ENCODE data around the gene NUP210L.

Gene NUP210L

DNA sequence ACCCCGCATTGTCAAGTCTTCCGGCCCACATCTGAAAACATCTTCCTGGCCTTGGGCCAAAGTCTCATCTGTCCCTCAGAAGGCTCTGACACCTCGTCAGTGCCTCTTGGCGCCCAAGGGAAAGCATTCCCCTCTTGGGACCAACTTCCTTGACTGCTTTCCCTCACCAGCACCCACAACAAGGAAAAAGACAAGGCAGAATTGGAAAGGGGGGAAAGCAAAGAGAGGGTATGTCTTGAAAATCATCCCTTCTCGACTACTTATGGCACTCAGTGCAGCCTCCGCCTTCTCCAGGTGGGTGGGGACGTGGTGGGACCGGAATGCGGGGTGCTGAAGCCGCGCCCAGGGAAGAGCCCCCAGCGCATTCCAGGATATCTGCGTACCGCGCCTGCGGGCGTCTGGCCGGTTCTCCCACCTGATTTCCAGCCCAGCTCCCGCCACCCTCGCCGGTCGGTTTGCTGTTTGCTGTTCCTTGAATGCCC, 191.0 kb downstream of the NUP210L start:
- no peak for DNase-seq (ENCODE audit: low read depth)

DNA sequence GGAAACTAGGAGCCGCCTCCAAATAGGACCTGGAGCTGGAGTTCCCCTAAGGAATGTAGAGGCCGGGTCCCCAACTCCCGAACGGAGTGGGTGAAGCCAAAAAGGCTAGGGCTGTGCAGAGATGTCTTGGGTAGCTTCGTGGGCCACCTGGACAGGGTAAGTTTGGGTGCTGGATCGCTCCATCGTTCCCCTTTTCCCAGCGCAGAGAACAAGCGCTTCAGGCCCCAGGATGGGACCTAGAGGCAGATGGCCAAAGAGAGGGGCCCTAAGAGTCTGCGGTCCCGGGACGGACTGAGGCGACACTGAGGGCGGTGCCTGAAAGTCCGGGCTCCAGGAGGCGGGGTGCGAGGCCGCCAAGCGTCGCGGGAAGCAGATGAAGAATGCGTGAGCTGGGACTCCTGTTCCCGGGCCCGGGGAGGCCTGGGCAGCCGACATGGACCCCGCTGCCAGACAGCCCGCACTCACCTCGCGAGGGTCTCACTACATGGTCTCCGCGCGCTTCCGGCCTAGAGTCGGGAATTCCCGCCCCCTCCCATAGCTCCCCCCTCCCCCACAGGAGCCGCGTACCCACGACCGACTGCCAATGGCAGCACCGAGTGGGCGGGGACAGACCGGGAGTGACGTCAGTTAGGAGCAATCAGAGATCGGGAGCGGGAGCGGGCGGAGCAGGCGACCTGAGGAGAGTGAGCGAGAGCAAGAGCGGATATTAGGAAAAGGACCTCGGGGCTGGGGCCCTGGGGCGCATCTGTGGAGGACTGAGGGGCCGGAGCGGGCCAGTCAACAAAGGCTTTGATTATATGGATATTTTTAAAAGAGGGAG, 191.6 kb downstream of the NUP210L start, which contains the start of gene SLC39A1:
SLC39A1 (minus strand) TSS at position 508 of the 820 bp plus-strand sequence. CDS start 822 bp downstream, outside the sequence.
- peak; percentile 96 for DNase-seq (ENCODE audit: low read depth)

DNA sequence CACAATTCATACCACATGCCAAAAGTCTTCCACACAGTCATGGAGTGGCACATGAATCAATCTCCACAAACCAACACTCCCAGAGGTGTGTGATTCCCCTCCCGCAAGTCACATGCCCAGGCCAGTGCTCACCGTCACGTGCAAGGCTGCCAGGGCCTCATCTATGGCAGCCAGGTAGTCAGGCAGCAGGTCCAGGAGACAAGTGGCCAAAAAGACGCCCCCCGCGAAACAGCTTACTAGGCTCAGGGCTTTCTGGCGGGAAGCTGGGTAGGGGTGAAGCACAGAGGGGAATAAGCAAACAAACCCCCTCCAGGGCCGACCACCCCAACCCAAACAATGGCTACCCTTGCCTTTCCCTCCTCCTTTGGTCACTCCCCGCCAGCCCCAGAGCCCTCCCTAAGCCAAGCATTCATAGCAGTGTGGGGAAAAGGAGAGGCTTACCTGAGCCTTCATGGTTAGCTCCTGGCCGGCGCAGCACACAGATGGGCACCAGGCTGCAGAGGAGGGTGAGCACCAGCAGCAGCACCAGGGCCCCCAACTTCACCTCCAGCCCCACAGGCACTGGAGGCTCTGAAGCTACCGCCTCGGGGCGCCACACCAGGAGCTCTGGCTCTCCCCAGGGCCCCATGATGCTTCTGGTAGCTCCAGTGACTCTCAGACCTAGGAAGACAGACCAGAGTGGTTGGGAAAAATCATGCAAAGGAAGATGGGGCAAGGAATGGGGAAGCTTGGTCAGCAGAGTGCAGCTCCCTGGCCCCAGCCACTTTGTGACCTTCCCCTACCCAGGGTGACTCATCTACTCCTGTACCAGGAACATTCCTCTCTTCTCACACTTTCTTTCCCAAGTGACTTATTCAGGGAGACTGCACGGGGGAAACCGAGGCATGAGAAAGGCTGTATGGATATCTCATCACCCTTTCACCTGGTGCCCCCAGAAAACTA, 192.5 kb downstream of the NUP210L start:
- peak; percentile 56 for DNase-seq (ENCODE audit: low read depth)

DNA sequence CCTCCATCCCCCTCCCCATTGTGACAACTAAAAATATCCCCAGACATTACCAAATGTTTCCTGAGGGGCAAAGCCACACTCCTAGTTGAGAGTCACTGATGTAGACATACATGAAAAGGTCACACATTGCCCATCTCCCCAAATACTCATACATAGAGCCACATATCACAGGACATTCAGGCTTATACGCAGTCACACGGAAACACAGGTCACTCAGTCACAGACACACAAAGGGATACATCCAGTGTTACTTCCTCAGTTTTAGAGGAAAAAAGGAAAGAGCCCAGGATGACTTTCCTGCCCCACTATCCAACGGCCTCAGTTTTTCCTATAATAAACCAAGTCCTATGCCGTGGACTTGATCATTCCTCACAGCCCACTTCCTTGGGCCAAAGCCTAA, 193.5 kb downstream of the NUP210L start:
- DNase-seq (ENCODE audit: low read depth): no peak

DNA sequence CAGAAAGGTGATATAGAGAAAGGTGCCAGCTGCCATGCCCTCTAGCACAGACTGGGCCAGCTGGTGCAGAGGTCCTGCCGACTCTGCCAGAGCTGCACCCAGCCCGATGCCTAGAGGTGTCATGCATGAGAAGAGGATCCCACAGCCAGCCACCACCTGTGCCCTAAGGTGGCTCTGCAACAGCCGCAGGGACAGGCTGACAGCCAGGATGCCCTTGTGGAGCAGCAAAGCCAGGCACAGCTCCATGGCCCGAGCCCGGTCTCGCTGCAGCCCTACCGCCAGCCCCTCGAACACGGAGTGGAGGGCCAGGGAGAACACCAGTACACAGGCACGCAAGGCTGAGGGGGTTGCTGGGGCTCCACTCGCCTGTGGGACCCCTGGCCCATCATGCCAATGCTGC, 194.7 kb downstream of the NUP210L start:
- no peak for DNase-seq (ENCODE audit: low read depth)

DNA sequence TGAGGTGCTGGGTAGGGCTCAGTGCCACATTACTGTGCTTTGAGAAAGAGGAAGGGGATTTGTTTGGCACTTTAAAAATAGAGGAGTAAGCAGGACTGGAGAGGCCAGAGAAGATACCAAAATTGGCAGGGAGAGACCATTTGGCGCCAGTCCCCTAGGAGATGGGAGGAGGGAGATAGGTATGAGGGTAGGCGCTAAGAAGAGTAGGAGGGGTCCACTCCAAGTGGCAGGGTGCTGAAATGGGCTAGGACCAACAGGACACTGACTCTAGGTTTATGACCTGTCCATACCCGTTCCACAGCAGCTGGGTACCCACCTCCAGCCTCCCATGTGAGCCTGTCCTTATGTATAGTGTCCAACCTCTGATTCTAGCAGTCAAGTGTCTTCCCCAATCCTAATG, 195.4 kb downstream of the NUP210L start:
- no peak for DNase-seq (ENCODE audit: low read depth)

DNA sequence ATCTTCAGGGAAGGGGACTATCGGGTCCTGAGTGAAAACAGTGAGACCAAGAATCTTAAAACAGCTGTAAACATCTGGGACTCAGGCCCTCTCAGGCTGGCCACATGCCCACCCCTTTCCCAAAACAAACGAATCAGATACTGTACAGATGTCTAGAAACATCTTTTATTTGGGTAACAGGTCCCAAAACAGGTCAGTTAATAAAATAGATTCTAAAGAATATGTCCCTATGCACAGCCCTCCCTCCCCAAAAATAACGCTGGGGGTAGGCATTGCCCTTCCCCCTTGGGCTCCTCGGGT, 196.0 kb downstream of the NUP210L start:
- DNase-seq (ENCODE audit: low read depth): no peak

DNA sequence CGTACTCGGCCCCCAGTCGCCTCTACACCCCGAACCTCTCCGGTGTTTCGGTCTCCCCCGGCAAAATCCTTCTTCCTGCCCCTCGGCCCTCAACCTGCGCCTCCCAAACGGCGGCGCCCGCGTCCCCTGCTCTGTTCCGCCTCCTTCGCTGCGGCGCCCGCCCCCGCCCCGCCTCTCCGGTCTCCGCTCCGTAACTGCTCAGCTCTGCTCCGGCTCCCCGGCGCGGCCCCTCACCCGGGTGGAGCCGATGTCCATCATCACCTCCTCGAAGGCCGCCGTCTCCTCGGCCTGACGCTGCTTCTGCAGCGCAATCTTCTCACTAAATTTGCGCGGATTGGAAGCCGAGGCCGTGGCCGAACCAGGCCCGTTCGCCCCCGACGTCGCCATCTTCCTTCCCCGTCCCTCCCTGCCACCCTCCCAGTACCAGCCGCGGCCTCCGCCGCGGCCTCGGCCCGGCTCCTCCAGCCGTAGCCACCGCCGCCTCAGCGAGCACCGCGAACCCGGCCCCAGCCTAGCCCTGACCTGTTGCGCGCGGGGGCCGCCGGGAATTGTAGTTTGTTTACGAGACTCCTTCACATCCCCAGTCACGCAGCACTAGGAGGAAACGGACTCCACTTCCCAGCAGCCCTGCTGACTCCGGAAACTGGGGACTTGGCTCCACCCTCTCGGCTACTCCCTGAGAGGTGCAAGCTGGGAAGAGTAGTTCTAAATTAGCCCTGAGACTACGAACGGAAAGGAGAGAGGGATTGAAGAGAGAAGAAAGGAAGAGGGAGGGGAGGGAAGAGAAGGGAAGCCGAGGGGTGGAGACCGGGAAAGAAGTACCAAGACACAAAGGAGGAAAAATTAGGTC, 196.5 kb downstream of the NUP210L start, which contains the start of gene CRTC2:
CRTC2 (minus strand) TSS at position 502 of the 850 bp plus-strand sequence; CDS start at position 387, 115 bp downstream.
- peak; percentile 98 for DNase-seq (ENCODE audit: low read depth)

DNA sequence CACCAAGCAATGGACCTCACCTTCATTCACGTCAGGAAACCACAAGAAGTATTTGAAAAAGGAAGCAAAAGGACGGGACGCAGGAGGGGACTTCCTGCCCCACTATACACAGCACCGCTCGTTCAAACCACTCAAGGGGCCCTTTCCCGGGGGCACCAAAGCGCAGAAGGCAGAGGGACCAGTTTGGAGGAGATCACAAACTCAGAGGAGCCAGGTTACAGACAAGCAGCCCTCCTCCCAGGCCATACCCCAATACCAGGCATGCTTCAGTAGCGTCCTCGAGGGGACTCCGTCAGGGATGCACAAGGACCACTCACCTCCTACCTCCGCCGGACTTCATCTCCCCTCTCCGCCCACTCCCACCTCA, 197.1 kb downstream of the NUP210L start:
- DNase-seq (ENCODE audit: low read depth): no peak

DNA sequence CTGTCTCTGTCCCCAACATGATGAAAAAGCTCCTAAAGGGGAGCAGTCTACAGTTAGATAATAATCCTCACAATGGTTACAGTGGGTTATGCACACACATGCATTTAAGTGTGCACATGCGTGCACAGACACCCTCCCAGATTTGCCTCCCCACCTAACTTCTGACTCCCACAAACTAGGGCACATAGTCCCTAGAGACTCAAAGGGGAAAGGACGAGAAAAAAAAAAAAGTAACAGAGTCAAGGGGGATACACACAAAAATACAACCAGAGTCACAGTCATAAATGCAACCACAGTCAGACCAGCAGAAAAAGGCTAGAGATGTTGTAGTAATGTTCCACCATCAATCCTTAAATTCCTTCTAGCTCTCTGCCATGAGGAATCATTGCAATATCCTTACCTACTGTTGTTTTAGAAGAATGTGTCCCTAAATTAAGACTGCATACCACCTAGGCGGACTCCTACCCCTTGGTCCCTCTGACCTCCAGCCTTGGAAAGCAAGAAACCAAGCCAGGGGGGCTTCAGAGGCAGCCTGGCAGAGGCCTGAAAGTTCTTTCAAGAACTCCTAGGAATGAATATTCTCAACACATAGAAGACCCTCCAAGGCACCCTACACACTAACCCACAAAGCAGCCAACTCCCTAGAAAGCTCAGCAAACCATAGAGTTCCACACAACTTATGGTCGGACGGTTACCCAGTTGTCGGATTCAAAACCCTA, 197.7 kb downstream of the NUP210L start:
- no peak for DNase-seq (ENCODE audit: low read depth)

DNA sequence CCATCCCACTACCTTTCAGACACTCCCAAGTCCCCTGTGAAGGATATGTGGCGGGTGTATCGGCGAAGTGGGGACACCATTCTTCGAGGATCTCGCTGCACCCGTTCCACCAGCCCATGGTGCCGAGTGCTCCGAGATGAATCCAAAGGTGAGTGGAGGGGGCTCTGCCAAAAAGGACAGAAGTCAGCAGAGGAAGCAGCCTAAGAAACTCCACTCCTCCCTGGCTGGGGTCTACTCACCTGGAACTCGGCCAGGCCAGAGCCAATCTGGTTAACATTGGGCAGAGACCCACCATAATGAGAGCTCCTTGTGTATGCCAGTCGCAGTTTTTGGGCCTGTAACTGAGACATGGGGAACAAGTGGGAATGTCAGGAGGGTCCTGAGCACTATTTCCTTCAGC, 200.0 kb downstream of the NUP210L start:
- DNase-seq (ENCODE audit: low read depth): no peak

DNA sequence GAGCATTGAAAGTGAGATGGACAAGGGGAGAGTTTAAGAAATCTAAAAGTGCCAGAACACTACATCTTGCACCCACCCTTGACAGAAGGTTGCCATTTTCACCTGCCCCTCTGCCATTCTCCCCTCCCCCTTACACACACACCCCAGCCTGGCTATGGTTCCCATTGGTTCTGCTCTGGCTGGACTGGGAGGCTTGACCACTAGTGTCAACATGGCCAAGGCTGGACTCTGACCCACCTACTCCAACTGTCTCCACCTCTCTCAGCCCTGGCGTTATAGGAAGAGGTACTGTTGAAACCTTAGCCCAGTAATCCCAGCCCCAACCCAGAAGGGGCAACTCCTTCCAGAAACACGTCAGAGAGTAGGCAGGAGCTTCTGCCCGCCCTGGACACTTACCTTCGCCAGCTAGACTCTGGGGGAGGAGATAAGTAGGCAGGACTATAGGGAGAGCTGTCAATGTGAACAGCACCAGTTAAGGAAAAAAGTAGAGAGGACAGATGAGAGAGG, 201.0 kb downstream of the NUP210L start:
- no peak for DNase-seq (ENCODE audit: low read depth)

DNA sequence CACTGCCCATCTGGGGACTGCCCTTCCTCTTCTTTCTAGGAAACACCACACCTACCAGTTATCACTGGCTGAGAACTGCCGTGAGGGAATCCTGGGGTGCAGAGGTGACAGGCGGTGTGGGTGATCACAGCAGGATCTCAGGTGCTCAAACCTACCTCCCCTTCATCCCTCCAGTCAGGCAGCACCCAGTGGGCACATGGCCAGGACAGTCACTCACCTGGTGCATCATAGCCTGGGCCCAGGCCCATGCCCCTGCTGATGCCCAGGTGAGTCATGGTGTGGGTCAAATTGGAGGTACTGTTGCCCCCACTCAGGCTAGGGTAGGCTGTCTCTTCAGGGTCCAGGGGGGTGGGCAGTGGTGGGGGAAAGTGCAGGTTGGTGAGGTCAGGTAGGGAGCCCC, 203.1 kb downstream of the NUP210L start:
- no peak for DNase-seq (ENCODE audit: low read depth)

DNA sequence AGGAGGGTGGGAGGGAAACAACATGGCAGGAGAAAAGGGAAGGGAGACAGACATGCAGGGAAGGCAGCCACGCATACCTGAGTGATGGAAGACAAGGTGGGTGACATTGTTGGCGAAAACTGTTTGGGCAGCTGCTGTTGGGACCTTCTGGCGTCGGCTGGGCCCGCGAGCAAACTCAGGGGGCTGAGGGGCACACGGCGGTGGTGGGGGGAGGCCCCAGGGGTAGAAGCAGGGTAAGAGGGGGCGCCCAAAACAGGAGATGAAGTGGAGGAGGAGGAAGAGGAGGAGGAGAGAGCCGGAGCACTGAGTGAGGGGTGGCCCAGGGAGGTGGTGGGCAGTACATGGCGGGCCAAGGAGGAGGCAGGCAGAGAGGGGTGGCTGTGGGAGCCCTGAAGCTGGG, 203.7 kb downstream of the NUP210L start:
- DNase-seq (ENCODE audit: low read depth): no peak

DNA sequence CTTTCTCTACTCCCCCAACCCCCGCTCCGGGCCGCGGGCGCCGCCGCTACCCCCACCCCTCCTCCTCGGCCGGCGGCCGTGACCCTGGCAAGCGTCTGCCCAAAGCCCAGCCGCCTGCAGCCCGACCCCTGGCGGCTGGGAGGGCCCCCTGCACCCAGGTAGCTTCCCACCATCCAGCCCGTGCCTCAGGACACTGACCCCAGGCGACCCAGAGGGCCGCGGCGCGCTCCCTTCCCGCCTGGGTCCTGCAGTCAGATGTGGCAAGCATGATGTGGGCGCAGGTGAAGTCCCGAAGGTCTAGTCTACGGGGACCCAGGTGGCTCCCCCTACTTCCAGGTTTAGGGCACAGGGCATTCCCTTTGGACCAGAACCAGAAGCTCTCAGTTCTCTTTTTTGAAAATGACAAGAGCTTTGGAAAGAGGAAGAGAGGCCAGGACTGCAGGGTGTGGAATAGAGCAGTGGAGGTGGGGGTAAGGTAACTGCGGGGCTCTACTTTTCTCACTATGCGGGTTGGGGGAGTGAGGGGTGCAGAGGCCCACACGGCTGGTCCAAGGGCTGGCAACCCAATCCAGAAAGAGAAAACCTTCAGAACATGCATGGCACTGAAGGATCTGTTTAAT, 208.1 kb downstream of the NUP210L start, which contains the start of gene DENND4B:
DENND4B (minus strand) TSS at position 97 of the 620 bp plus-strand sequence. CDS start 2,344 bp downstream, outside the sequence.
- DNase-seq (ENCODE audit: low read depth): peak; percentile 74

DNA sequence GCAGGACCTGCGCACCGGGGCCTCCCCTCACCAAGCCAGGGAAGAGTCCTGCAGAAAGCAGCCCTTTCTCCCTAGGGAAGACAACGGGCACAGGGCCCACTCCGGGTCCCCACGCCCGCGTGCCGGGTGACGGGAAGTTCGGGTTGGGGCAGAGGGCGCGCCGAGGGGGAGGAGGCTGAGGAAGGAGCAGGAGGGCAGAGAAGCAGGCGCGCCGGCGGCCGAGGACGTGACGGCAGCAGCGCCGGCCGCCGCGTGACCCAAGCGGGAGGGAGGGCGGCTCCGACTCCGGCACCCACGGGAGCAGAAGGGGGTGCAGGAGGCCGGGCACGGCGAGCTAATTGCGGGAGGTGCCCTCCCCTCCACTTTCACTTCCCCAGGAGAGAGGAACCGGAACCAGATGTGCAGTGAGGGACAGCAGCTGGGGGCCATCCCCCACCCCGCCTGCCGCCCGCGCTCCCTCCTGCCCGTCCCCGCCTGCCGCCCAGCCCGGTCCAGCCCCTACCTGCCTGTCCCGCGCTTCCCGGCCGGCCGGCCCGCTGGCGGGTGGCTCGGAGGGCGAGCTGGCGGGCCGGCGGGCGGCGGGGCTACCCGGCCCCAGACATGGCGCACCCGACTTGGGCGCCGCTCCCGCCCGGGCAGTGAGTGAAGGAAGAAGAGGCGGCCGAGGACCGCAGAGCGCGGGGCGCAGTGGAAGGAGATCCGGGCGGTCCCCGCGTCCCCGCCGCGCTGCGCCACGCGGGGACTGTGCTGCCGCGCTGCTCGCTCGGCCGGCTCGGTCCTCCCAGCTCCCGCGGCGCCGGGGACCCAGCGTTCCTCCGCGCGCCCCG, 208.9 kb downstream of the NUP210L start:
- peak; percentile 84 for DNase-seq (ENCODE audit: low read depth)

DNA sequence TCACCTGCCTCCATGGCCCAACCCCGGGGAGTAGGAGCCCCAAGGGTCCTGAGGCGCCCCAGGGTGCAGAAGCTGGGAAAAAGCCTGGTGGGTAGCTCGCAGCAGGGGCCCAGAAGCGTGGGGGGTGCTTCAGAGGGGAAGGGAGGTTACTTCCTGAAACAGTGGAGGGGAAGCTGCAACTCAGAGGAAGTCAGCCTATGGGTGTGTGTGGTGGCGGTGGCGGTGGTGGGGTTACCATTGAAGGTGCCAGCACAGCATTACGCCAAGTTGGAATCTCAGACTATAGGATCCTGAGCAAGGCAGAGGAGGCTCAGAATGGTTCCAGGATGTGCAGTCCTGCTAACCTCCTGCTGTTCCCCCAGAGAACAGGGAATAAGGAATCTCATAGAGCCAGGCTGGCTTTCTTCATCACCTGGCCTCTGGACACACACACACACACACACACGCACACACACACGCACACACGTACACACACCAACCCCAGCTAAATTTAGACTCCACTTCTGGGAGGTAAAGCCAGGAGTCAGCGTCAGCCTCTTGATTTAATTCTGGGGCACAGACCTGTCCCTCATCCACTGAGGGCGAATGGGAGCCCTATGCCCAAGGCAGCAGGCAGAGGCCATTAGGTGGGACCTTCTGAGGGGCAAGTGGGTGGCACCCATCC, 209.6 kb downstream of the NUP210L start:
- peak; percentile 53 for DNase-seq (ENCODE audit: low read depth)

DNA sequence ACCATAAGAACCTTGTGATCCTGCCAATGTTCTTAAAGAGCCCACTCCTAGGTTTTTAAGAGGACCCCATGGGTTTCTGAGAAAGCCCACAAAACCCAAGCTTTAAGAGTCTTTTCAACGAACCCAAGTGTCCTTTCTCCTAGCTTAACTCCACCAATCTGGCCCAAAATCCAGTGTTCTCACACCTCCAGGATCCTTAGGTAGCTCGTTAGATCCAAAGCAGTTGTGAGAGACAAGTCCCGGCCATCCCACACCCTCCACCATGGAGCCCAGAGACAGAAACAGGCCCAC, 210.1 kb downstream of the NUP210L start:
- no peak for DNase-seq (ENCODE audit: low read depth)
